Fibroblast of lung (primary cell): ENCODE results near the gene TCF20.

ENCODE experiments used
- EZH2 ChIP-seq: IDR thresholded peaks from 2 replicates; pipeline ENCODE4 v1.5.1; 2012; ENCODE audit warnings: low read length, control low read depth, mild to moderate bottlenecking; ENCODE audit errors: missing control alignments
- TF ChIP-seq, protein P1 (sequence below), 2 donors: IDR thresholded peaks in 1 of 2; conservative IDR thresholded peaks in 1 of 2; 1 replicate in 1 of 2; 2 replicates in 1 of 2; pipeline ENCODE4 v1.5.1; 2011 to 2012; ENCODE audit warnings: low read length in 2 of 2, control low read depth in 1 of 2, inconsistent platforms in 1 of 2, low read depth in 1 of 2, mild to moderate bottlenecking in 1 of 2

- TF ChIP-seq, protein P1, sequence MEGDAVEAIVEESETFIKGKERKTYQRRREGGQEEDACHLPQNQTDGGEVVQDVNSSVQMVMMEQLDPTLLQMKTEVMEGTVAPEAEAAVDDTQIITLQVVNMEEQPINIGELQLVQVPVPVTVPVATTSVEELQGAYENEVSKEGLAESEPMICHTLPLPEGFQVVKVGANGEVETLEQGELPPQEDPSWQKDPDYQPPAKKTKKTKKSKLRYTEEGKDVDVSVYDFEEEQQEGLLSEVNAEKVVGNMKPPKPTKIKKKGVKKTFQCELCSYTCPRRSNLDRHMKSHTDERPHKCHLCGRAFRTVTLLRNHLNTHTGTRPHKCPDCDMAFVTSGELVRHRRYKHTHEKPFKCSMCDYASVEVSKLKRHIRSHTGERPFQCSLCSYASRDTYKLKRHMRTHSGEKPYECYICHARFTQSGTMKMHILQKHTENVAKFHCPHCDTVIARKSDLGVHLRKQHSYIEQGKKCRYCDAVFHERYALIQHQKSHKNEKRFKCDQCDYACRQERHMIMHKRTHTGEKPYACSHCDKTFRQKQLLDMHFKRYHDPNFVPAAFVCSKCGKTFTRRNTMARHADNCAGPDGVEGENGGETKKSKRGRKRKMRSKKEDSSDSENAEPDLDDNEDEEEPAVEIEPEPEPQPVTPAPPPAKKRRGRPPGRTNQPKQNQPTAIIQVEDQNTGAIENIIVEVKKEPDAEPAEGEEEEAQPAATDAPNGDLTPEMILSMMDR (conservative IDR thresholded peaks at IDR 0.05 in 1 of 2, IDR thresholded peaks at IDR 0.05 in 1 of 2; ENCODE audit: low read depth in 1 of 2, low read length in 2 of 2): no peak
- no peak for TF ChIP-seq EZH2
These were observed 11.3 kb upstream of the TCF20 start for GRCh38 chr22:42281706-42282251.
